ENCODE data around the gene FOXE3.
"Not testable (repeated sequence)": the region's sequence is repeated elsewhere in the genome, so short reads cannot be mapped to it uniquely, and the experiment has no call there.

The FOXE3 gene

DNA sequence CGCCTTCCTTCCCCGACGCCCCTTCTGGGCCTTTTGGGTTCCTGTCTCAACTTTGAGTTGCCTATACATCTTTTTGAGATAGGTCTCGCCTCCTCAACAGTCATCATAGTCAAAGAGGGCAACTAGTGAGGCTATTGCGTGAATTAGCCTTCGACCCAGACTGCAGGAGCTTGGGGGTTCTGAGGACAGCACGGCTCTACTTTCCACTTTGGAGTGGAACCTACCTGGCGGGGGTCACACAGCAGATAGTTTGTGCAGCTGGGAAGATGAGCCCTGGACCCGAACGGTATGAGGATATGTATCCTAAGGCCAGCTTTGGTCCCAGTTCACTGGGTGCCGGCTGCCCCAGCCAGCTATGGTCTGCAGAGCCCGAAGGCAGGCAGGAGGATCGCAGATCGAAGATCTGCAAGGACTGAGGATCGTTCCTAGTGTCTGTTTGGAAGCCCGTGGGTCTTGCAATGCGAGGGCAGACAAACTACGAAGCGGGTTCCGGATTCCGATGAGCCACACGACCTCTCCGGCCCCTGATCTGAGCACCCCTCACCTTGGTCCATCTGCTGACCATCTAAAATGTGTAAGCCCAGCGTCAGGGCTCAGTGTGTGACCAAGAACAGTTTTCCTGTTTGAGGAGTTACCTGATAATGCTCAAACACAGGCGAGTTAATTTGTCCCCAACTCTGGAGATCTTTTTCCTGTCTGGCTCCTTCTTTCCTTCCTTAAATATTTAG, 29.9 kb downstream of the FOXE3 start:
- FAIRE-seq: no peak

GRCh38 chr1:47448462-47449222, 32.6 kb downstream of the FOXE3 start:
- DNase-seq (ENCODE audit: low spot score) (no peak), FAIRE-seq (no peak)

More for the DNA sequence above, 29.9 kb downstream of the FOXE3 start:
- no peak for DNase-seq (ENCODE audit: low spot score)

DNA sequence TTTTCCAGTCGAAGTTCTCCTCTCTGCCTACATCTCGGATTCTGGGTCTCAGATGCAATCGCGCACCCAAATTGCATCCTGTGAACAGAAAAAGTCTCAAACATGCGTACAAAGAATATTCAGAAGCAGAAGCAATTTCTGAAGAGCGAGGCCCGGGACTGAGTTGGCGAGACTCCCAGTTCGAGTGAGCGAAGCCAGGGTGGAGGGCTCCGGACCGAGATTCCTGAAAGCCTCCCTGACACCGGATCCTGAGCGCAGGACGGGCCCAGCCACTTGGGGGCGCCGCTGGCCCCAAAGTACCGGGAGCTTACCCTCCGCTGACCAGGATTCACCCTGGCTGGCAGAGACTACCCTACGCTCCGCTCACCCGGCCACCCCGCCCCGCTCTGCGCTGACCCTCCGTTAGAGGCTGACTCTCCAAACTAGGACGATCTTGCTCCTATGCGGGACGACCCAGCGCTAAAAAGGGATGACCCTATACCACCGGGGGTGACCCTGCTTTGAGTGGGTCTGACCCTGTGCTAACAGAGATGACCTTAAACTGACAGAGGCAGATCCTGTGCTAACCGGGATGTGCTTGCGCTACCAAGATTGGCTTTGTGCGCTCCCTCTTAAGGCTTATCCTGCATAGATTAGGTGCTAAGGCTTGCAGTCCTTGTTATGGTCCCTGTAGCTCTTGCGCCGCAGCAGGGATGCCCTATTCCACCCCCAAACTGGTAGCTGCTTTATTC, 33.9 kb downstream of the FOXE3 start:
- DNase-seq (ENCODE audit: low spot score) (no peak), FAIRE-seq (no peak)

DNA sequence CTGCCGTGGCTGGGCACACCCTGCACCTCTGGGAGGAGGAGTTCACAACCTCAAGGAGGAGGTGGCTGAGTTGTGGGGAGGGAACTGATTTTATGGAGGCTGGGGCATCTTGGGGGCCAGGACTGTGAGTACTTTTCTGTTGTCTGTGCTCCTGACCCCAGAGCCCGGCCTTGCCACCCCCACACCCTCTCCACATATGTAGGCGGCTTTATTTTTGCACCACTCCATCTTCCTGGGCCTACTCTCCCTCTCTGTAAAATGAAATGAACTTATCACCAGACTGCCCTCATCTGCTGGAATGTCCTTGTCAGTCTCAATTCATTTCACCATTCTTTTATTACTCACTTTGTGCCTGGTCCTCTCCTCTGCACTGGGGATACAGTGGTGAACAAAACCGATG, 34.5 kb downstream of the FOXE3 start:
- DNase-seq (ENCODE audit: low spot score): no peak
- no peak for FAIRE-seq

- no peak for FAIRE-seq
- no peak for DNase-seq (ENCODE audit: low spot score)
Measured at GRCh38 chr1:47452426-47452825, 36.3 kb downstream of the FOXE3 start.

DNA sequence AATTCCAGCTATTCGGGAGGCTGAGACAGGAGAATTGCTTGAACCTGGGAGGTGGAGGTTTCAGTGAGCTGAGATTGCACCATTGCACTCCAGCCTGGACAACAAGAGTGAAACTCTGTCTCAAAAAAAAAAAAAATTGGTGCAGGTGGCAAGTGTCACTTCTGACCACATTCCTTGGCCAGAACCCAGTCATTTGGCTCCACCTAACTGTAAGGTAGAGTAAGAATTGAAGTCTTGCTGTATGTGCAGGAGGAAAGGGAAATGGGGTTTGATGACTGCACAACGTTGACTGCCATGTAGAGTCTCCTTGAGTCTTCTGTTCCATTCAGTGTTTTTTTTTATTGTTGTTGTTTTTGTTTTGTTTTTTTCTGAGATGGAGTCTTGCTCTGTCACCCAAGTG, 37.8 kb downstream of the FOXE3 start:
- not testable (repeated sequence) for FAIRE-seq

DNA sequence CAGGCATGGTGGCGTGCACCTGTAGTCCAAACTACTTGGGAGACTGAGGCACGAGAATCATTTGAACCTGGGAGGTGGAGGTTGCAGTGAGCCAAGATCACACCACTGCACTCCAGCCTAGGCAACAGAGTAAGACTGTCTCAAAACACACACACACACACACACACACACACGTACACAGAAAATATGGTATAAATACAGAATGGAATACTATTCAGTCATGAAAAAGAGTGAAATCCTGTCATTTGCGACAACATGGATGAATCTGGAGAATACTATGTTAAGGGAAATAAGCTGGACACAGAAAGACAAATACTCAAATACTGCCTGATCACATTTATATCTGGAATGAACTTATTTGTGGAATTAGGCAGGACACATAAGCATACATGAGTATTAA, 40.2 kb downstream of the FOXE3 start:
- FAIRE-seq: no peak
- no peak for DNase-seq (ENCODE audit: low spot score)

More for the DNA sequence above, 37.8 kb downstream of the FOXE3 start:
- DNase-seq (ENCODE audit: low spot score): not testable (repeated sequence)

DNA sequence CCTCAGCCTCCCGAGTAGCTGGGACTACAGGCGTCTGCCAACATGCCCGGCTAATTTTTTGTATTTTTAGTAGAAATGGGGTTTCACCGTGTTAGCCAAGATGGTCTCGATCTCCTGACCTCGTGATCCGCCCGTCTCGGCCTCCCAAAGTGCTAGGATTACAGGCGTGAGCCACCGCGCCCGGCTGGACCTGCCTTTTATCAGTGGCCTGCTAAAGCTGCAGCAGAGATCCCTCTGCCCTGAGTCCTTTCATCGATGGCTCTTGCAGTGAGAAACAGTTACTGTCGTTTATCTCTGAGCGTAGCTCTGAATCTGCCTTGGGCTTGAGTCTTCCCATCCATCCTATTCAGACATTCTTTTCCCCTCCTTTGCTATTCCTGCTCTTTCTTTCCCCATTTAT, 41.5 kb downstream of the FOXE3 start:
- not testable (repeated sequence) for DNase-seq (ENCODE audit: low spot score); FAIRE-seq

- DNase-seq (ENCODE audit: low spot score) (no peak), FAIRE-seq (no peak)
Measured at GRCh38 chr1:47459253-47459788, 43.2 kb downstream of the FOXE3 start.

DNA sequence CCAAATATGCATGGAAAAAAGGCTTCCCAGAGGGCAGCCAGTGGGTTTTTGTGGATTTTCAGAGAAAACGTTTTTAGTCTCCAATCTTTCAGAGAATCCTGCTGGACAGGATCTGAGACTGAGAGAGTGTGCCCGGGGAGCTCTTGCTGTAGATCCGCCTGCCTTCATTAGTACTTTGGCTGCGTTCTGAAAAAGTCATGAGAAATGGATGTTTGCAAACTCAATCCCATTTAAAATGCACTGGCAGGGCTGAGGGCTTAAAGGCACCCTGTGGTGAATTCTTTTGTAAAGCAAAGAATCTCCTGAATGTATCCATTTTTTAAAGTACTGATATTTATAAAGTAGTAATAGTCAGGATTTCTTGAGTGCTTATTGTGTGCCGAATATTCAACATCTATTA, 44.0 kb downstream of the FOXE3 start:
- no peak for FAIRE-seq
- DNase-seq (ENCODE audit: low spot score): no peak

- FAIRE-seq (no peak), DNase-seq (ENCODE audit: low spot score) (no peak)
Measured at GRCh38 chr1:47460456-47460855, 44.4 kb downstream of the FOXE3 start.

- FAIRE-seq: no peak
Measured at GRCh38 chr1:47465605-47466004, 49.5 kb downstream of the FOXE3 start.

More at GRCh38 chr1:47465605-47466004, 49.5 kb downstream of the FOXE3 start:
- no peak for DNase-seq (ENCODE audit: low spot score)
